Endometrial microvascular endothelial cells (primary cell): ENCODE results near the gene GLI3. TPM values are rescaled to one million over a fixed set of nuclear protein-coding genes. Genes with fewer than 3 reads are reported as not detected.

Experiments
- in situ Hi-C: cut with HindIII; loops from 2 replicates; pipeline ENCODE4 v1.10.0; 2017; ENCODE audit warnings: low sequenced_read_pairs, low pct_unique_long_range_greater_than_20kb; ENCODE audit errors: inconsistent ontology term
- total RNA-seq: library from RNA; depleted of rRNA; stranded (reverse); fragments of >200 nt; gene quantifications from one replicate; pipeline ENCODE4 v1.2.3, GENCODE V29; 2015; ENCODE audit errors: inconsistent ontology term

The GLI3 gene
- total RNA-seq, 1 donor from 2014 or later, result 3.3 TPM

- in situ Hi-C loops, result loop anchor here (25.0 kb wide), 1 partner anchor 252 kb away; no protein-coding TSS in a partner anchor
Observed at GRCh38 chr7:42238709-42239366, 1.8 kb upstream of the GLI3 start.

DNA sequence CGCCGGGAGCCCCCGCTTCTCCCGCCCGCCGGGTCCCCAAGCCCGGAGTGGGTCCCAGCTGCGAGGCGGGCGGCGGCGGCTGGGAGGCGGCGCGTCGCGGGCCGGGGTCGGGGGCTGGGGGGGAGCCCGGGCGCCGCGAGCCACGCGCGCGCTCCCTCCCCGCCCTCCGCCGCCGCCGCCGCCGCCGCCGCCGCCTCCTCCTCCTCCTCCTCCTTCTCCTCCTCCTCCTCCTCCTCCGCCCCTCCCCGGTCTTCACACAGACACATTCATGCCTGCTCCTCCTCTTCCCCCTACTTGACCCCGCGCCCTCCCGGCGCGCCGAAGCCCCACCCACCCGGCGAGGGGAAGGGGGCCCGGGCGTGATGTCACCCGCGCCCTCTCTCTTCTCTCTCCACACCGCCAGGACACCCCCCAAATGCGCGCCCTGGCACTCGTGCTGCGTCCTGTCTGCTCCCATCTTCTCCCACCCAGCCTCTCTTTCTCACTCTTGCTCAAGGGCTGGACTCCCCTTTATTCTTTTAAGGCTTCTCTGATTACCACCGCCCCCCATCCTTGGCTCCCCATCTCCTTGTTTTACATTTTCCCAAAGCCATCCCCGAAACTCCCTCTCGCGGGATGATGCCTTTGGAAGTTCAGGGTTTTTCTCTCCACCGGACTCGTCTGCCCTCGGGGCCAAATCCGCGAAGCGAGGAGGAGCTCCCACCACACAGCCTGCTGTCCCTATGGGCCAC, 967 bp upstream of the GLI3 start:
- in situ Hi-C loops, result loop anchor here (25.0 kb wide), 1 partner anchor 251 kb away; no protein-coding TSS in a partner anchor

GRCh38 chr7:42236266-42236975, 588 bp downstream of the GLI3 start:
- in situ Hi-C loops, result loop anchor here (25.0 kb wide), 1 partner anchor 249 kb away; no protein-coding TSS in a partner anchor

DNA sequence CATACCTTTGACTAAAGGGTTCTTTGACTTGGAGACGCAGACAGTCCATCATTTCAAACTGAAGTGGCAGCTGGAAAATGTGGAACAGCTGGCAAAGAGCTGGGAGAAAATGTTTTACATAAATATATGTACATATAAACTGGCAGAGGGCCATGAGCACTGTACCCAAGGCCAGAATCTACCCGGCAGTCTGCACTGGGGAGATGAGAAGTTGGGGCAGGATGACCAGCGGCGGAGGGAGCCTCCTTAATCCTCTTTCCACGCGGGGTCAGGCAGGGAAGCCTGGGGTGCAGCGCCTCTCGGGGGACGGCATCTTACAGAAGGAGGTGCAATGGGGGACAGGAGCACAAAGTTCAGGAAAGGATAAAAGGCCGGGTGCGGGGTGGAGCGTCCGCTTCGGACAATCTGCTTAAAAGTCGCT, 1.3 kb downstream of the GLI3 start:
- in situ Hi-C loops, result loop anchor here (25.0 kb wide), 1 partner anchor 248 kb away; no protein-coding TSS in a partner anchor

DNA sequence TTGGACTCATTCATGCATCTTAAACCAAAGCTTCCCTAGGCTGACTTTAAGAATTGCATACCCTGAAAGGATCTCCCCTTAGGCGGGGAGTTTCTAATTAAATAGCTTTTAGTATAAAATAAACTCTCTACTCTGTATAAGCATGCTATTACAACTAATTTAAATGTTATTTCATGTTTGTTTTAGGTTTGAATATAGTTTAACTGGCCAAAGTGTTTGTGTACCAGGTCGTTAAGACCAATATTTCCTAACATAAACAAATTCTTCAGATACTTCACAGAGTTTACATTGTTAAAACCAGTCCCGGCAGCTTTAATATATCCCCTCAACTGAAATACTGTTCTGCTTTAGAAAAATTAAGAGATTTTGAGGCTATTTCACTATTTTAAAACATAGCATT, 2.3 kb downstream of the GLI3 start:
- in situ Hi-C loops, result loop anchor here (25.0 kb wide), 1 partner anchor 247 kb away; no protein-coding TSS in a partner anchor

- in situ Hi-C loops, result loop anchor here (25.0 kb wide), 1 partner anchor 247 kb away; no protein-coding TSS in a partner anchor
Observed at GRCh38 chr7:42233695-42234331, 3.2 kb downstream of the GLI3 start.

GRCh38 chr7:42233171-42233570, 3.8 kb downstream of the GLI3 start:
- in situ Hi-C loops, result loop anchor here (25.0 kb wide), 1 partner anchor 246 kb away; no protein-coding TSS in a partner anchor

DNA sequence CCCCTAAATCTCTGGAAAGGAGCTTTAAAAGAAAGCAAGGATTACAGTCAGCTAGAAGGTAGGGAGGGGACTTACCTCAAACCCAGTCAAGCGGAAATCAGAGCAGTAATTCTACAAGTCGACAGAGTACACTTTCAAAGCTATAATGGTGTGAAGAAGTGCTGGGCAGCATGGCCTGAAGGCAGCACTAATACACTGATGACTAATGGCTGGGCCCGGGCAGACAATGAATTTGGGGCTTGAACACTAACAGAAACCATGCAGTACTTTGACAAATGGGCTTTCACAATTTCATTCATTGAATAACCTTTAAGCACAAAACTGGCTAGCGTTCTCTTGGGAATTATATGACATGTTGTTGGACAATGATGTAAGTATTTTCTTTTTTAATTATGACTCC, 4.7 kb downstream of the GLI3 start:
- in situ Hi-C loops, result loop anchor here (25.0 kb wide), 1 partner anchor 245 kb away; no protein-coding TSS in a partner anchor

GRCh38 chr7:42231043-42231787, 5.8 kb downstream of the GLI3 start:
- in situ Hi-C loops, result loop anchor here (25.0 kb wide), 1 partner anchor 244 kb away; no protein-coding TSS in a partner anchor

DNA sequence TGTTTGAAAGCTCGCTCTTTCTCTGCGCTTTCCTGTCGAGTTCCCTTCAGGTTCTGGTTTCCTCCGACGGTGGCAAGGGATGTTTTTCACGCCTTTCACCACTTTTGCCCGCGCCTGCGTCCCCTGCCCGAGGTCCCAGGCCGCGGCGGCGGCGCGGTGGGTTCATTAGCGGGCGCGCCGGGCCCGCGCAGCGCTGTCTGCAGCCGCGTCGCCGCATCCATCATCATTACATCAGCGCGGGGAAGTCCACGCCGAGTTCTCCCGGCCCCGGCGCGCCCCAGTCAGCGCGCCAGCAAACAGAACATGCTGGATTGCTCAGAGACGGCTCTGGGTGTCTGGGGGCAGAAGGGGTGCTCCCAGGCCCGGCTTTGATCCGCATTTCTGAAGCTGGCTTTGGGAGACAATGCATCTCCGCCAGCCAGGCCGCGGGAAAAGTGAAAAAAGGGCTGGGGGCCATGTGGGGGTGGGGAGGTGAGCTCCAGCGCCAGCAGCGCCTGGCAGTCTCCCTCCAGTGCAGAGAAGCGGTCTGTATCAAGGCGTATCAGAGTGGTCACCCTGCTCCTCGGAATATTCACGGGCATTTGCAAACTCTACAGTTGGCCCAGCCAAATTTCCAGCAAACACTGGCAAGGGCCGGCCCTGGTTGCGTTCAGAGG, 8.9 kb downstream of the GLI3 start:
- in situ Hi-C loops, result loop anchor here (25.0 kb wide), 1 partner anchor 241 kb away; no protein-coding TSS in a partner anchor

DNA sequence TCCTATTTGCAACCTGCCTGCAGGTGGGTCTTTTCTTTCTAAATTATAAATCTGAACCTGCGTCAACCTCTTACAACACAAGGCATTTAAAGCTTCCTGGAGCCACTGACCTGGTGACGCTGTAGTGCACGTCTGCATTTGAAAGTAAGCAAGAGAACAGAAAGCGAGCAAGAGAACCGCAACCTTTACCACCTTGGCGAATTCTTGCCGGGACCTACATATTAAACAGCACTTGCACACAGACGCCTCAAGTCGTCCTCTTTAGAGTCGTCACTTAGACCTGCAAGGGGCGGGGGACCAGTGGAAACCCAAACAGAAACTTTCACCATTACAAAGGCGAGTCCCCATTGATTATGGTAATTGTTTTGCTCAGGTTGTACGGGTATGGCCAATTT, 9.5 kb downstream of the GLI3 start:
- in situ Hi-C loops, result loop anchor here (25.0 kb wide), 1 partner anchor 240 kb away; no protein-coding TSS in a partner anchor

GRCh38 chr7:42227021-42227420, 10.0 kb downstream of the GLI3 start:
- in situ Hi-C loops, result loop anchor here (25.0 kb wide), 1 partner anchor 240 kb away; no protein-coding TSS in a partner anchor

DNA sequence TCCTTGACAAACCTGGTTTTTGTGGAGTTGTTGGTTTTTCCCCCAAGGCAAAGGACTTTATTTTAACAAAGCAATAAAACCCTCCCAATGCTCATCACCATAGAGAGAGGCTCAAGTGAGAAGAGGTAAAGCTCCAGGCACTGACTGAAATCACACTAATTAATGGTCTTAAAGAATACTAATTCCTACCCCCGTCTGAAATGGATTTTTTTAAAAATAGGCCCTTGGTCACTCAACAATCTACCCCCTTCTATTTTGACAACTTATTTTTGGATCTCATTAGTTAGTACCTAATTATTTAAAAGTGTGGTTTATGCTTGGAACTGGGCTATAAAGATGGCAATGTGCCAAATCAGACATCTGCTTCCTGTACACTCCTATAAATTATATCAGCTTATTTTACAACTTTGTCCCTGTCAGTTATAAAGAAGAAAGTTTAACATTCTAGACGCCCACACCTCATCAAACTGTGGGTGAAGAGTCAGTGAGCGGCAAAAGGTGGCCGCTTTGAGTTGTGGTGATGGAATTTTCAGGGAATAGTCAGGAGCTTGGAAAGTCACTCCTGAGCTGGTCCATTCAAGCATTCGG, 10.6 kb downstream of the GLI3 start:
- in situ Hi-C loops, result loop anchor here (25.0 kb wide), 1 partner anchor 239 kb away; no protein-coding TSS in a partner anchor

DNA sequence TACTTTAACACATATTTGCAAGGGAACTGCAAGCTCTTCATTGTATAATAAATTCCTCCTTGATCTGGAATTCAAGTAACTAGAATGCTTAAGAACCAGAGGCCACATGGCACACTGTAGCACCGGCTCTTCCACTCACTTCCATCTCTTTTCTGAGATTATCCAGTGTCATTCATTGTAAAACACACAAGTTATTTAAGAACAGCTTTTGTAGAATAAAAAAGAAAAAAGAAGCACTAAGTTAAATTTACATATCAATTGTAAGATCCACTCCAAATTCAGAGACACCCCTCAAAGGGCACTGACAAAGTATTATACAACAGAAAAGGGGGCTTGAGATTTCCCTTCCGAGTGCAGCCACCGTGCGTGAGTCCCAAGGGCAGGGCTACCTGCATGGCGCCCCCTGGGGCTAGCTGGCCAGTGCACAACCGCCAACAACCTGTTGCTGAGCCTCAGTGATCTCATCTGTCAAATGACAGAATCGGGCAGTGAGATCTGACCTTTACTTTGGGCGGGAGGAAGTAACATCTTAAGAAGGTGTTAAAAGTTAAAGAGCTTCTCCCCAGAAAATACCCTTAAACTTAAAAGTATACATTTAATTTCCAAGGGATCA, 12.5 kb downstream of the GLI3 start:
- in situ Hi-C loops, result loop anchor here (25.0 kb wide), 1 partner anchor 237 kb away; no protein-coding TSS in a partner anchor

GRCh38 chr7:42222891-42223290, 14.1 kb downstream of the GLI3 start:
- in situ Hi-C loops, result no loop called here

DNA sequence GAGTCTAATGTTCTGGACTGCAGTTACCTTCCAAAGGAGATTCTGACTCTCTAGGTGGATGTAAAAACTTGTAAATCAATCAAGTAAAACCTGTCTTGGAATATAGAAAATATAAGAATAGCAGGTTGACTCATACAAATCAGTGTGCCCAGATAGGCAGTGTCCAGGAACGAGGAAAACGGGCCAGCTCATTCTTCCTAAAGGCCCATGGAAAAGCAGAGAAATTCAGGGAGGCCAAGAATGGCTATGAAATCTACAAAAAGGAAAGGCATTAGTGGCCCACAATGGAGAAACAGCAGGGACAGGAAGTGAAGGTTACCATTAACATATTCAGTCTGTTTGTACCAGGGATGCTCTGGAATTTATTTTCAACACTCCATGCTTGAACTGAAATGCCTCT, 14.9 kb downstream of the GLI3 start:
- in situ Hi-C loops, result no loop called here

- in situ Hi-C loops, result no loop called here
Observed at GRCh38 chr7:42221304-42221703, 15.7 kb downstream of the GLI3 start.
